ENCODE results near the gene STK36.

Gene STK36

DNA sequence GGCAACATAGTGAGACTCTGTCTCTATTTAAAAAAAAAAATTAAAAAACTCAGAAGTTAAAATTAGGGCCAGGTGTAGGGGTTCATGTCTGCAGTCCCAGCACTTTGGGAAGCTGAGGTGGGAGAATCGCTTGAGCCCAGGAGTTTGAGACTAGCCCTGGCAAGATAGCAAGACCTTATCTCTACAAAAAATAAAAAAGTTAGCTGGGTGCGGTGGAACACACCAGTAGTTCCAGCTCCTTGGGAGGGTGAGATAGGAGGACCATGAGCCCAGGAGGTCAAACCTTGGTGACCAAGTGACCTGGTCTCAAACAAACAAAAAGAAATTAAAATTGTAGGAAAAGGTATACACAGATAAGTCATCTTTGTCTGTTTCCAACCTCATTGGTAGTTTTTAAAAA lies 50.0 kb downstream of the STK36 start:
- Histone ChIP-seq H3K4me1 (ENCODE audit: control insufficient read depth, insufficient read depth, low read length) (no peaks in the 10 kb centered on the region), H3K36me3 (ENCODE audit: insufficient read depth, low read length) (no peaks in the 10 kb centered on the region), H3K4me3 (ENCODE audit: low read length) (no peak overlapping the region), H3K27me3 (ENCODE audit: control insufficient read depth, insufficient read depth, low read length) (no peaks in the 10 kb centered on the region), H3K4me2 (ENCODE audit: low read length) (no peak overlapping the region), H3K9ac (ENCODE audit: low read depth, low read length) (no peak overlapping the region), H3K9me3 (replicated peaks; ENCODE audit: low read length) (no peaks in the 10 kb centered on the region)

DNA sequence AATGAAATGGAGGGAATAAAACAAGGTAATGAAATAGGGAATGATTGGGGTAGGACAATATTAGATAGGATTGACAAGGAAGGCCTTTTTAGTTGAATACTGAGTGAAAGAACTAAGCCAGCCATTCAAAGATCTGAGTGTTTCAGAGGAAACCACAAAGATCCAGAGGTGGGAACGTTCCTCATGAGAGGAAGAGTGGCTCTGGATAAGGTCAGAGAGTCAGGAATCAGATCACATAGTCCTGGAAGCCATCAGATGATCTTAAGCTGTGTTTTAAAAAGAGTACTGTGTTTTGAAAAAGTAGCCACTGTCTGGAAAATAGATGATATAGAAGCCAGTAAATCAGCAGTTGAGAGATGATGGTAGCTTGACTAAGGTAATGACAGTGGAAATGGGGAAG lies 50.5 kb downstream of the STK36 start:
- H3K36me3 ChIP-seq (ENCODE audit: insufficient read depth, low read length): no peaks in the 10 kb centered on the region
- H3K27me3 ChIP-seq (ENCODE audit: control insufficient read depth, insufficient read depth, low read length): no peaks in the 10 kb centered on the region
- no peak overlapping the region for H3K9ac ChIP-seq (ENCODE audit: low read depth, low read length)
- no peaks in the 10 kb centered on the region for H3K9me3 ChIP-seq (replicated peaks; ENCODE audit: low read length)
- H3K4me1 ChIP-seq (ENCODE audit: control insufficient read depth, insufficient read depth, low read length): no peaks in the 10 kb centered on the region
- no peak overlapping the region for H3K4me3 ChIP-seq (ENCODE audit: low read length)
- no peak overlapping the region for H3K4me2 ChIP-seq (ENCODE audit: low read length)

GRCh38 chr2:218722876-218723785 lies 51.2 kb downstream of the STK36 start:
- no peaks in the 10 kb centered on the region for H3K27me3 ChIP-seq (ENCODE audit: control insufficient read depth, insufficient read depth, low read length)
- H3K9ac ChIP-seq (ENCODE audit: low read depth, low read length): no peak overlapping the region

DNA sequence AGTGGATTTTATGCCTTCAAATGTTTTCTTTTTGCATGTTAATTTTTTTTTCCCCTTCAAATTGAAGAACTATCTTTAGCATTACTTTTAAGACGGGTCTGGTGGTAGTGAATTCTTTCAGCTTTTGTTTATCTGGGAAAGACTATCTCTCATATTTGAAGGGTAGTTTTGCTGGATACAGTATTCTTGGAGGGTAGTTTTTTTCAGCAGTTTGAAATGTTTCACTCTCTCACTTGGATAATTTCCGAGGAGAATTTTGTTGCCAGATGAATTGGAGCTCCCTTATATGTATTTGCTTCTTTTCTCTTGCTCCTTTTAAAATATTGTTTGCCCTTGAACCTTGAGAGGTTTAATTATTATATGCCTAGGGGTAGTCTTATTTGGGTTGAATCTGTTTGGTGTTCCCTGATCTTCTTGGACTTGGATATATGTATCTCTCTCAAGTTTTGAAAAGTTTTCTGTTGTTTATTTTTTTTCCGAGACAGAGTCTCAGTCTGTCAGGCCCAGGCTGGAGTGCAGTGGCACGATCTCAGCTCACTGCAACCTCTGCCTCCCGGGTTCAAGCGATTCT lies 54.2 kb downstream of the STK36 start:
- Histone ChIP-seq H3K36me3 (ENCODE audit: insufficient read depth, low read length) (no peaks in the 10 kb centered on the region), H3K27me3 (ENCODE audit: control insufficient read depth, insufficient read depth, low read length) (no peaks in the 10 kb centered on the region), H3K4me1 (ENCODE audit: control insufficient read depth, insufficient read depth, low read length) (no peaks in the 10 kb centered on the region), H3K4me2 (ENCODE audit: low read length) (no peak overlapping the region), H3K9ac (ENCODE audit: low read depth, low read length) (no peak overlapping the region), H3K4me3 (ENCODE audit: low read length) (no peak overlapping the region), H3K9me3 (replicated peaks; ENCODE audit: low read length) (peaks cover 3% of the 10 kb centered on the region)

More at GRCh38 chr2:218722876-218723785, 51.2 kb downstream of the STK36 start:
- H3K4me2 ChIP-seq (ENCODE audit: low read length): no peak overlapping the region
- no peaks in the 10 kb centered on the region for H3K36me3 ChIP-seq (ENCODE audit: insufficient read depth, low read length)
- peaks cover 3% of the 10 kb centered on the region for H3K9me3 ChIP-seq (replicated peaks; ENCODE audit: low read length)
- no peaks in the 10 kb centered on the region for H3K4me1 ChIP-seq (ENCODE audit: control insufficient read depth, insufficient read depth, low read length)
- H3K4me3 ChIP-seq (ENCODE audit: low read length): no peak overlapping the region

- peaks cover 3% of the 10 kb centered on the region for H3K9me3 ChIP-seq (replicated peaks; ENCODE audit: low read length)
- no peak overlapping the region for H3K4me3 ChIP-seq (ENCODE audit: low read length)
- no peak overlapping the region for H3K4me2 ChIP-seq (ENCODE audit: low read length)
- no peaks in the 10 kb centered on the region for H3K36me3 ChIP-seq (ENCODE audit: insufficient read depth, low read length)
- no peak overlapping the region for H3K9ac ChIP-seq (ENCODE audit: low read depth, low read length)
- H3K27me3 ChIP-seq (ENCODE audit: control insufficient read depth, insufficient read depth, low read length): no peaks in the 10 kb centered on the region
- peaks cover 13% of the 10 kb centered on the region for H3K4me1 ChIP-seq (ENCODE audit: control insufficient read depth, insufficient read depth, low read length)
Observed at GRCh38 chr2:218727502-218728165, 55.7 kb downstream of the STK36 start.

DNA sequence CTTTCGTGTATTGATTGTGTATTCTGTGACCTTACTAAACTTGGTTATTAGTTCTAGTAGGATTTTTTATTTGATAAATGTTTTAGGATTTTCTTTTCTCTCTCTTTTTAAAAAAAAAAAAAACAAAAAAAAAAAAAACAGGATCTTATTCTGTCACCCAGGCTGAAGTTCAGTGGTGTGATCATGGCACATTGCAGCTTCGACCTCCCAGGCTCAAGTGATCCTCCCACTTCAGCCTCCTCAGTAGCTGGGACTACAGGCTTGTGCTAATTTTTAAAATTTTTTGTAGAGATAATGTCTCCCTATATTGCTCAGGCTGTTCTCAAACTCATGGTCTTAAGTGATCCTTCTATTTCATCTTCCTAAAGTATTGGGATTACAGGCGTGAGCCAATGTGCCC lies 57.8 kb downstream of the STK36 start:
- H3K4me2 ChIP-seq (ENCODE audit: low read length): no peak overlapping the region
- no peaks in the 10 kb centered on the region for H3K36me3 ChIP-seq (ENCODE audit: insufficient read depth, low read length)
- peaks cover 31% of the 10 kb centered on the region for H3K4me1 ChIP-seq (ENCODE audit: control insufficient read depth, insufficient read depth, low read length)
- no peak overlapping the region for H3K4me3 ChIP-seq (ENCODE audit: low read length)
- H3K9me3 ChIP-seq (replicated peaks; ENCODE audit: low read length): peaks cover 3% of the 10 kb centered on the region
- H3K27me3 ChIP-seq (ENCODE audit: control insufficient read depth, insufficient read depth, low read length): no peaks in the 10 kb centered on the region
- H3K9ac ChIP-seq (ENCODE audit: low read depth, low read length): no peak overlapping the region

DNA sequence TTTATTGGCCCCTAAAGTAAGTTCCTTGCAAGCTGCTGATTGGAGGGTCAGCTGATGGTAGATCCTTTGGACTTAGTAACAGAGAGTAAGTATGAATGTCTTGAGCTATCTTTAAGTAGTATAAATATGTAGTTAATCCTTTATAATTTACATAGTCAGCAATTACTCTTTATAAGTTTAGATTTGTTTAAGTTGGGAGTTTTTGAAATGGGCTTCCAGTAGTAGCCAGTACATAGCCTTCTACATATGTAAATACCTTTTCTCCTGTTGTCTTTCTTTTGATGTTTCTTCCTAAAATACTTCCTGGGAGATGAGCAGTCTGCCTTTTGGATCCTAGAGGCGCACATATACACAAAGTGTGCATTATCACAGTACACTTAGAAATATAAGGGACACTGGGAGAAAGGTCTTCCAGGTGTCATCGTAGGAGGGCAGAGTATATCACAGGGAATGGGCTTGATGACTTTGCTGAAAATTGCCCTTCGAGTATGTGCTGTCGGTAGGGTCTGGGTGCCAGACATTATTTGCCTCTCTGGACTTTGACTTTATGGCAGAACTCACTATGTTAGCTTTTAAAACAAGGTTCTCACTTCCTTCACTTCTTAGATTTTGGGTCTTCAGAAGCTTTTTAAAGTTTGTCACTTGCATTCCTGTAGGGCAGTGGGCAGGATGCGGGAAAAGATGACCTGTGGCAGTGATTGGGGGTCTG lies 60.3 kb downstream of the STK36 start:
- peaks cover 31% of the 10 kb centered on the region for H3K4me1 ChIP-seq (ENCODE audit: control insufficient read depth, insufficient read depth, low read length)
- H3K36me3 ChIP-seq (ENCODE audit: insufficient read depth, low read length): no peaks in the 10 kb centered on the region

GRCh38 chr2:218732761-218733158 lies 60.9 kb downstream of the STK36 start:
- Histone ChIP-seq H3K9me3 (replicated peaks; ENCODE audit: low read length) (peaks cover under 1% of the 10 kb centered on the region), H3K36me3 (ENCODE audit: insufficient read depth, low read length) (peaks cover 3% of the 10 kb centered on the region), H3K9ac (ENCODE audit: low read depth, low read length) (peak overlapping the region; percentile 50), H3K4me1 (ENCODE audit: control insufficient read depth, insufficient read depth, low read length) (peaks cover 31% of the 10 kb centered on the region), H3K4me3 (ENCODE audit: low read length) (no peak overlapping the region), H3K27me3 (ENCODE audit: control insufficient read depth, insufficient read depth, low read length) (no peaks in the 10 kb centered on the region), H3K4me2 (ENCODE audit: low read length) (no peak overlapping the region)

More for the DNA sequence above, 60.3 kb downstream of the STK36 start:
- peak overlapping the region; percentile 76 for H3K4me2 ChIP-seq (ENCODE audit: low read length)
- no peaks in the 10 kb centered on the region for H3K27me3 ChIP-seq (ENCODE audit: control insufficient read depth, insufficient read depth, low read length)
- H3K9me3 ChIP-seq (replicated peaks; ENCODE audit: low read length): peaks cover 3% of the 10 kb centered on the region
- H3K4me3 ChIP-seq (ENCODE audit: low read length): peak overlapping the region; percentile 4
- H3K9ac ChIP-seq (ENCODE audit: low read depth, low read length): peak overlapping the region; percentile 50

GRCh38 chr2:218733171-218734021 lies 61.5 kb downstream of the STK36 start:
- no peak overlapping the region for H3K4me2 ChIP-seq (ENCODE audit: low read length)
- H3K9me3 ChIP-seq (replicated peaks; ENCODE audit: low read length): no peaks in the 10 kb centered on the region
- no peak overlapping the region for H3K9ac ChIP-seq (ENCODE audit: low read depth, low read length)
- H3K4me1 ChIP-seq (ENCODE audit: control insufficient read depth, insufficient read depth, low read length): peaks cover 31% of the 10 kb centered on the region
- peaks cover 9% of the 10 kb centered on the region for H3K36me3 ChIP-seq (ENCODE audit: insufficient read depth, low read length)
- no peaks in the 10 kb centered on the region for H3K27me3 ChIP-seq (ENCODE audit: control insufficient read depth, insufficient read depth, low read length)
- H3K4me3 ChIP-seq (ENCODE audit: low read length): no peak overlapping the region

- Histone ChIP-seq H3K27me3 (ENCODE audit: control insufficient read depth, insufficient read depth, low read length) (no peaks in the 10 kb centered on the region), H3K4me1 (ENCODE audit: control insufficient read depth, insufficient read depth, low read length) (peaks cover 31% of the 10 kb centered on the region), H3K9ac (ENCODE audit: low read depth, low read length) (no peak overlapping the region), H3K36me3 (ENCODE audit: insufficient read depth, low read length) (peaks cover 19% of the 10 kb centered on the region), H3K9me3 (replicated peaks; ENCODE audit: low read length) (no peaks in the 10 kb centered on the region), H3K4me3 (ENCODE audit: low read length) (no peak overlapping the region), H3K4me2 (ENCODE audit: low read length) (no peak overlapping the region)
Observed at GRCh38 chr2:218734190-218734975, 62.5 kb downstream of the STK36 start.

Measured in skeletal muscle satellite cell (primary cell).